Osteoblast (primary cell): ENCODE results near the gene FGD6. TPM values are rescaled to one million over a fixed set of nuclear protein-coding genes. Genes with fewer than 3 reads are reported as not detected.

ENCODE experiments used
- DNase-seq: peaks from one replicate; pipeline ENCODE4 v3.0.0; 2011; ENCODE audit warnings: low spot score, mixed read lengths; ENCODE audit not compliant: insufficient read length; ENCODE audit errors: missing footprints
- H2AFZ ChIP-seq: 2 replicates; pipeline ENCODE4 v1.6.0; 2011; ENCODE audit warnings: mild to moderate bottlenecking, low read length
- H3K27ac ChIP-seq: 2 replicates; pipeline ENCODE4 v1.5.1; 2011; ENCODE audit warnings: mild to moderate bottlenecking, low read depth, low read length, moderate library complexity
- H3K27me3 ChIP-seq: 2 replicates; pipeline ENCODE4 v1.6.0; 2012; ENCODE audit warnings: mild to moderate bottlenecking, control low read depth, inconsistent platforms, low read length, moderate library complexity; ENCODE audit not compliant: insufficient read depth
- H3K36me3 ChIP-seq: 2 replicates; pipeline ENCODE4 v1.5.1; 2011; ENCODE audit warnings: mild to moderate bottlenecking, low read length, control low read depth, moderate library complexity; ENCODE audit not compliant: insufficient read depth
- H3K4me1 ChIP-seq: 2 replicates; pipeline ENCODE4 v1.5.1; 2011; ENCODE audit warnings: mild to moderate bottlenecking, low read length, control low read depth, moderate library complexity; ENCODE audit not compliant: insufficient read depth
- H3K4me2 ChIP-seq: 2 replicates; pipeline ENCODE4 v1.6.0; 2011; ENCODE audit warnings: mild to moderate bottlenecking, low read length; ENCODE audit not compliant: insufficient read depth
- H3K4me3 ChIP-seq: fragments of 200-600 bp; sonication (generic); 3 replicates; pipeline ENCODE4 v1.5.1; 2012; ENCODE audit warnings: mild to moderate bottlenecking, low read length, inconsistent platforms; ENCODE audit not compliant: insufficient read depth
- H3K79me2 ChIP-seq: 2 replicates; pipeline ENCODE4 v1.6.0; 2012; ENCODE audit warnings: mild to moderate bottlenecking, low read length, control low read depth, inconsistent platforms; ENCODE audit not compliant: insufficient read depth
- H3K9me3 ChIP-seq: 2 replicates; pipeline ENCODE4 v1.5.1; 2011; ENCODE audit warnings: low read depth, low read length, control low read depth
- H4K20me1 ChIP-seq: 2 replicates; pipeline ENCODE4 v1.6.0; 2012; ENCODE audit warnings: mild to moderate bottlenecking, low read length, control low read depth; ENCODE audit not compliant: insufficient read depth
- CTCF ChIP-seq: IDR thresholded peaks from 2 replicates; pipeline ENCODE4 v1.5.1; 2011; ENCODE audit warnings: mild to moderate bottlenecking, low read depth, low read length, moderate library complexity; ENCODE audit errors: extremely low read depth
- total RNA-seq: library from RNA; depleted of rRNA; stranded (reverse); fragments of >200 nt; gene quantifications from 2 replicates; pipeline ENCODE4 v1.2.3, GENCODE V29; 2012

The FGD6 gene
- total RNA-seq, 1 donor: 11.9 TPM

GRCh38 chr12:95164656-95165055, 52.6 kb downstream of the FGD6 start:
- Histone ChIP-seq H3K9me3 (no peaks in the 10 kb centered on the region), H3K4me3 (peak overlapping the region; percentile 39), H3K79me2 (no peaks in the 10 kb centered on the region), H3K4me2 (peak overlapping the region; percentile 60), H3K4me1 (peaks cover 19% of the 10 kb centered on the region), H3K27me3 (no peaks in the 10 kb centered on the region), H3K36me3 (no peaks in the 10 kb centered on the region), H3K27ac (peak overlapping the region; percentile 78), H2AFZ (peak overlapping the region; percentile 35), H4K20me1 (no peaks in the 10 kb centered on the region)
- peak; percentile 71 for DNase-seq
- TF ChIP-seq CTCF: no peak

- H3K79me2 ChIP-seq: no peaks in the 10 kb centered on the region
- peaks cover 2% of the 10 kb centered on the region for H3K4me1 ChIP-seq
- no peak for DNase-seq
- no peaks in the 10 kb centered on the region for H4K20me1 ChIP-seq
- H3K27ac ChIP-seq: no peak overlapping the region
- H3K4me2 ChIP-seq: no peak overlapping the region
- no peak overlapping the region for H3K4me3 ChIP-seq
- H3K9me3 ChIP-seq: no peaks in the 10 kb centered on the region
- no peak overlapping the region for H2AFZ ChIP-seq
- TF ChIP-seq CTCF: no peak
- no peaks in the 10 kb centered on the region for H3K36me3 ChIP-seq
- H3K27me3 ChIP-seq: no peaks in the 10 kb centered on the region
These were observed 58.3 kb downstream of the FGD6 start for GRCh38 chr12:95158919-95159318.

GRCh38 chr12:95151821-95152220, 65.4 kb downstream of the FGD6 start:
- no peak overlapping the region for H3K4me2 ChIP-seq
- DNase-seq: no peak
- TF ChIP-seq CTCF: no peak

GRCh38 chr12:95151406-95151805, 65.9 kb downstream of the FGD6 start:
- DNase-seq: no peak
- TF ChIP-seq CTCF: no peak
- H3K4me3 ChIP-seq: no peak overlapping the region
- H4K20me1 ChIP-seq: no peaks in the 10 kb centered on the region
- H2AFZ ChIP-seq: no peak overlapping the region
- H3K4me1 ChIP-seq: no peaks in the 10 kb centered on the region
- no peaks in the 10 kb centered on the region for H3K9me3 ChIP-seq
- H3K27ac ChIP-seq: no peak overlapping the region
- no peak overlapping the region for H3K4me2 ChIP-seq
- H3K36me3 ChIP-seq: no peaks in the 10 kb centered on the region
- no peaks in the 10 kb centered on the region for H3K79me2 ChIP-seq
- no peaks in the 10 kb centered on the region for H3K27me3 ChIP-seq

More at GRCh38 chr12:95151821-95152220, 65.4 kb downstream of the FGD6 start:
- Histone ChIP-seq H3K36me3 (no peaks in the 10 kb centered on the region), H4K20me1 (no peaks in the 10 kb centered on the region), H3K27me3 (no peaks in the 10 kb centered on the region), H2AFZ (no peak overlapping the region), H3K4me3 (no peak overlapping the region), H3K4me1 (no peaks in the 10 kb centered on the region), H3K79me2 (no peaks in the 10 kb centered on the region), H3K9me3 (no peaks in the 10 kb centered on the region), H3K27ac (no peak overlapping the region)
